ENCODE measurements around the gene ICOS. TPM values are rescaled to one million over a fixed set of nuclear protein-coding genes. Genes with fewer than 3 reads are reported as not detected.

ICOS gene
- total and polyA plus RNA-seq, 2 of the 4 experiments (the other 2 are of a cell fraction), result not detected

DNA sequence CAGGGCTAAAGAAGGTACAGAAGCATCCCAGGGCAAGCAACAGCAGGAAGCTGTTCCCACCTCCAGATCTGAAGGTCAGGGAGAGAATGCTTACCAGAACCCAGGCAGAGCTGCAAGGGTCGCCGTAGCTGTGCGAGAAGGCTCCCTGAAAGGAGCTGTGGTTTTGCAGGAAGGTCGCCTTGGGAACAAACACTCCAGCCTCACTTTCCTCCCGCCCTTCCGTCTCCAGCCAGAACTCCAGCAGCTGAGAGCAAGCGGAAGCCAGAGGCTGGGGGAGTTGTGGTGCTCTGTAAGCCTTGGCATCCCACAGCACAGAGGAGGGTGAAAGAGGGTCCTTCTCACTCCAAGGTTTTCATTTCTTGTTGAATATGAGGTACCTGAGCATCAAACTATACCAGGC, 18.3 kb upstream of the ICOS start:
- no peak overlapping the region for H3K27ac ChIP-seq (ENCODE audit: insufficient read depth, low read length)
- in situ Hi-C loops (cut with MboI; ENCODE audit: low sequenced_read_pairs), result loop anchor here (25.0 kb wide), 1 partner anchor 1331 kb away; no protein-coding TSS in a partner anchor
- no peak overlapping the region for H4K8ac ChIP-seq (ENCODE audit: low read depth in 2 of 2, low read length in 2 of 2)

More for the DNA sequence above, 18.3 kb upstream of the ICOS start:
- H3K56ac ChIP-seq (ENCODE audit: extremely low read depth, insufficient read depth, low read length), result no peak overlapping the region
- no peaks in the 10 kb centered on the region for H3K79me1 ChIP-seq (ENCODE audit: low read depth in 1 of 2, low read length in 2 of 2)
- no peak overlapping the region for H2BK20ac ChIP-seq (ENCODE audit: low read depth, low read length)
- H3K4me1 ChIP-seq (ENCODE audit: control insufficient read depth, insufficient read depth, low read length), result no peaks in the 10 kb centered on the region
- H3K4me2 ChIP-seq (ENCODE audit: low read depth, low read length), result no peak overlapping the region
- H3K4me3 ChIP-seq (ENCODE audit: insufficient read depth, low read depth, low read length), result no peak overlapping the region
- no peak overlapping the region for H3K4ac ChIP-seq (ENCODE audit: low read depth, low read length)
- no peaks in the 10 kb centered on the region for H3K36me3 ChIP-seq (ENCODE audit: control insufficient read depth, insufficient read depth, low read length)
- no peak overlapping the region for H2BK5ac ChIP-seq (ENCODE audit: low read depth, low read length, poor library complexity, severe bottlenecking)
- TF ChIP-seq POLR2A (IDR thresholded peaks at IDR 0.05; ENCODE audit: low read depth, low read length) (no peak), RFX5 (IDR thresholded peaks at IDR 0.05; ENCODE audit: low read depth, low read length) (no peak)
- ATAC-seq (ENCODE audit: low read depth) (no peak), DNase-seq (no peak)
- dilution Hi-C loops (cut with HindIII; ENCODE audit: low sequenced_read_pairs, unreplicated experiment), result no loop called here
- H3K23ac ChIP-seq (ENCODE audit: low read depth, low read length), result no peak overlapping the region
- H3K9ac ChIP-seq (ENCODE audit: low read depth, low read length), result no peak overlapping the region
- no peak overlapping the region for H2AFZ ChIP-seq (replicated peaks; ENCODE audit: low read length, poor library complexity)
- no peak overlapping the region for H4K91ac ChIP-seq (ENCODE audit: insufficient read depth, low read depth, low read length)
- no peaks in the 10 kb centered on the region for H3K9me3 ChIP-seq (ENCODE audit: control insufficient read depth, insufficient read depth, low read length)
- intact Hi-C loops (cut with micrococcal nuclease), result no loop called here
- POLR2A ChIA-PET (ENCODE audit: unreplicated experiment), result no interaction called here
- BruUV-seq (replicated peaks), result no TSS peak
- no peak overlapping the region for H3K18ac ChIP-seq (ENCODE audit: low read depth, low read length)
- no peak overlapping the region for H2AK5ac ChIP-seq (ENCODE audit: low read depth, low read length)
- H4K20me1 ChIP-seq (ENCODE audit: insufficient read depth, low read length), result no peaks in the 10 kb centered on the region
- CTCF ChIA-PET, result no interaction called here
- peaks cover 20% of the 10 kb centered on the region for H3K27me3 ChIP-seq (ENCODE audit: control insufficient read depth, insufficient read depth, low read length)
- no CpG with 5 or more reads among the region's 7 CpGs for WGBS, 2 experiments (ENCODE audit: extremely low coverage in 2 of 2, insufficient read length in 1 of 2)
- H4K5ac ChIP-seq (ENCODE audit: low read depth, low read length), result no peak overlapping the region
- H2AK9ac ChIP-seq (replicated peaks; ENCODE audit: low read depth, low read length, poor library complexity), result no peak overlapping the region
- H2BK120ac ChIP-seq (ENCODE audit: low read depth, low read length), result no peak overlapping the region
- no peak overlapping the region for H2BK15ac ChIP-seq (ENCODE audit: low read depth, low read length)
- H3K14ac ChIP-seq (replicated peaks; ENCODE audit: low read depth, low read length), result no peak overlapping the region
- no peaks in the 10 kb centered on the region for H3K9me1 ChIP-seq (ENCODE audit: insufficient read depth, low read length)

Measured in IMR-90 (cell line).